ENCODE results near the gene SBNO2.
A peak's percentile ranks its signal among the peaks of the same experiment; 100 is the strongest.

SBNO2 gene

GRCh38 chr19:1084024-1084868, 89.8 kb downstream of the SBNO2 start:
- H3K4me1 ChIP-seq (ENCODE audit: control insufficient read depth, insufficient read depth, low read length): peaks cover 18% of the 10 kb centered on the region
- H3K9ac ChIP-seq (ENCODE audit: low read length): no peak overlapping the region
- H3K9me3 ChIP-seq (ENCODE audit: control insufficient read depth, low read length): no peaks in the 10 kb centered on the region
- H3K36me3 ChIP-seq (ENCODE audit: control insufficient read depth, insufficient read depth, low read length): peaks cover 4% of the 10 kb centered on the region
- no peak overlapping the region for H3K4me3 ChIP-seq (ENCODE audit: low read length)
- H3K27me3 ChIP-seq (ENCODE audit: control insufficient read depth, insufficient read depth, low read length): no peaks in the 10 kb centered on the region

GRCh38 chr19:1082928-1083816, 90.9 kb downstream of the SBNO2 start:
- Histone ChIP-seq H3K9ac (ENCODE audit: low read length) (no peak overlapping the region), H3K27me3 (ENCODE audit: control insufficient read depth, insufficient read depth, low read length) (no peaks in the 10 kb centered on the region), H3K4me3 (ENCODE audit: low read length) (peak overlapping the region; percentile 8), H3K4me1 (ENCODE audit: control insufficient read depth, insufficient read depth, low read length) (peaks cover 18% of the 10 kb centered on the region), H3K36me3 (ENCODE audit: control insufficient read depth, insufficient read depth, low read length) (no peaks in the 10 kb centered on the region), H3K9me3 (ENCODE audit: control insufficient read depth, low read length) (no peaks in the 10 kb centered on the region)

- H3K4me1 ChIP-seq (ENCODE audit: control insufficient read depth, insufficient read depth, low read length): peaks cover 18% of the 10 kb centered on the region
- no peak overlapping the region for H3K9ac ChIP-seq (ENCODE audit: low read length)
- H3K27me3 ChIP-seq (ENCODE audit: control insufficient read depth, insufficient read depth, low read length): no peaks in the 10 kb centered on the region
- H3K36me3 ChIP-seq (ENCODE audit: control insufficient read depth, insufficient read depth, low read length): no peaks in the 10 kb centered on the region
- H3K4me3 ChIP-seq (ENCODE audit: low read length): peak overlapping the region; percentile 8
- H3K9me3 ChIP-seq (ENCODE audit: control insufficient read depth, low read length): no peaks in the 10 kb centered on the region
These were observed 91.7 kb downstream of the SBNO2 start for GRCh38 chr19:1082165-1082927.

- Histone ChIP-seq H3K36me3 (ENCODE audit: control insufficient read depth, insufficient read depth, low read length) (no peaks in the 10 kb centered on the region), H3K4me3 (ENCODE audit: low read length) (no peak overlapping the region), H3K9ac (ENCODE audit: low read length) (no peak overlapping the region)
These were observed 92.5 kb downstream of the SBNO2 start for GRCh38 chr19:1081301-1082164.

GRCh38 chr19:1080360-1081161, 93.5 kb downstream of the SBNO2 start:
- Histone ChIP-seq H3K4me1 (ENCODE audit: control insufficient read depth, insufficient read depth, low read length) (peaks cover 33% of the 10 kb centered on the region), H3K36me3 (ENCODE audit: control insufficient read depth, insufficient read depth, low read length) (no peaks in the 10 kb centered on the region)

More at GRCh38 chr19:1081301-1082164, 92.5 kb downstream of the SBNO2 start:
- H3K27me3 ChIP-seq (ENCODE audit: control insufficient read depth, insufficient read depth, low read length): no peaks in the 10 kb centered on the region
- H3K9me3 ChIP-seq (ENCODE audit: control insufficient read depth, low read length): no peaks in the 10 kb centered on the region
- peaks cover 23% of the 10 kb centered on the region for H3K4me1 ChIP-seq (ENCODE audit: control insufficient read depth, insufficient read depth, low read length)

DNA sequence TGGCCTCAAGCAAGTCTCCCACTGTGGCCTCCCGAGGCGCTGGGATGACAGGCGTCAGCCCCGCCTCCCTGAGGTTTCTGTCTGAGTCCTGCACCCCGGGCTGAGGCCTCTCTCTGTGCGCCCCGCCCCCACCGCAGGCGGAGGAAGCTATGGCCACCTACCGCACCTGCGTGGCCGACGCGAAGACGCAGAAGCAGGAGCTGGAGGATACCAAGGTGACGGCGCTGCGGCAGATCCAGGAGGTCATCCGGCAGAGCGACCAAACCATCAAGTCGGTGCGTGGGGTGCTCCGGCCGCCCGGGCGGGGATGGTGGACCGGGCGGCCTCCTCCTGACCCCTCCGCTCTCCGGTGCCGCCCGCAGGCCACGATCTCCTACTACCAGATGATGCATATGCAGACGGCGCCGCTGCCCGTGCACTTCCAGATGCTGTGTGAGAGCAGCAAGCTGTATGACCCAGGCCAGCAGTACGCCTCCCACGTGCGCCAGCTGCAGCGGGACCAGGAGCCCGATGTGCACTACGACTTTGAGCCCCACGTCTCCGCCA, 94.4 kb downstream of the SBNO2 start:
- peaks cover 40% of the 10 kb centered on the region for H3K4me1 ChIP-seq (ENCODE audit: control insufficient read depth, insufficient read depth, low read length)
- no peaks in the 10 kb centered on the region for H3K36me3 ChIP-seq (ENCODE audit: control insufficient read depth, insufficient read depth, low read length)

More at GRCh38 chr19:1080360-1081161, 93.5 kb downstream of the SBNO2 start:
- Histone ChIP-seq H3K9me3 (ENCODE audit: control insufficient read depth, low read length) (no peaks in the 10 kb centered on the region), H3K4me3 (ENCODE audit: low read length) (no peak overlapping the region), H3K9ac (ENCODE audit: low read length) (no peak overlapping the region), H3K27me3 (ENCODE audit: control insufficient read depth, insufficient read depth, low read length) (no peaks in the 10 kb centered on the region)

GRCh38 chr19:1076951-1077350, 97.1 kb downstream of the SBNO2 start:
- H3K4me1 ChIP-seq (ENCODE audit: control insufficient read depth, insufficient read depth, low read length): peaks cover 35% of the 10 kb centered on the region
- no peaks in the 10 kb centered on the region for H3K36me3 ChIP-seq (ENCODE audit: control insufficient read depth, insufficient read depth, low read length)
- H3K4me3 ChIP-seq (ENCODE audit: low read length): no peak overlapping the region
- H3K9ac ChIP-seq (ENCODE audit: low read length): peak overlapping the region; percentile 8
- H3K9me3 ChIP-seq (ENCODE audit: control insufficient read depth, low read length): no peaks in the 10 kb centered on the region
- peaks cover 7% of the 10 kb centered on the region for H3K27me3 ChIP-seq (ENCODE audit: control insufficient read depth, insufficient read depth, low read length)

More for the DNA sequence above, 94.4 kb downstream of the SBNO2 start:
- Histone ChIP-seq H3K4me3 (ENCODE audit: low read length) (no peak overlapping the region), H3K27me3 (ENCODE audit: control insufficient read depth, insufficient read depth, low read length) (no peaks in the 10 kb centered on the region), H3K9ac (ENCODE audit: low read length) (no peak overlapping the region), H3K9me3 (ENCODE audit: control insufficient read depth, low read length) (no peaks in the 10 kb centered on the region)

DNA sequence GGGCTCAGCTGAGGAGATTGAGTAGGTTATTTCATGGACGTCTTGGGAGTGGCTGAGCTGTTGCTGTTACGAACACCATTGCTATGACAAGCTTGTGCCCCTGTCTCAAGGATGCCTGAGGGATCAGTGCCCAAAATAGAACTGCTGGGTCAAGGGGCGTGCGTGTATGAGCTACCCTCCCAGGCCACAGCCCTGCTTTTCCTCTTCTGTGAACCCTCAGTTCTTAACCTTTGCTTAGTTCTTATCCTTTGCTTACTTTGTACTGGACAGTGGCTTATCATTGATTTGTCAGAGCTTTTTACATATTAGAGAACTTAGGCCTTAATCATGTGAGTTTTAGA, 98.1 kb downstream of the SBNO2 start:
- no peak overlapping the region for H3K4me3 ChIP-seq (ENCODE audit: low read length)
- peaks cover 28% of the 10 kb centered on the region for H3K4me1 ChIP-seq (ENCODE audit: control insufficient read depth, insufficient read depth, low read length)
- H3K9ac ChIP-seq (ENCODE audit: low read length): no peak overlapping the region
- no peaks in the 10 kb centered on the region for H3K9me3 ChIP-seq (ENCODE audit: control insufficient read depth, low read length)
- H3K27me3 ChIP-seq (ENCODE audit: control insufficient read depth, insufficient read depth, low read length): peaks cover 15% of the 10 kb centered on the region
- H3K36me3 ChIP-seq (ENCODE audit: control insufficient read depth, insufficient read depth, low read length): no peaks in the 10 kb centered on the region

- Histone ChIP-seq H3K4me1 (ENCODE audit: control insufficient read depth, insufficient read depth, low read length) (peaks cover 32% of the 10 kb centered on the region), H3K27me3 (ENCODE audit: control insufficient read depth, insufficient read depth, low read length) (peaks cover 25% of the 10 kb centered on the region), H3K9me3 (ENCODE audit: control insufficient read depth, low read length) (no peaks in the 10 kb centered on the region), H3K4me3 (ENCODE audit: low read length) (no peak overlapping the region), H3K36me3 (ENCODE audit: control insufficient read depth, insufficient read depth, low read length) (no peaks in the 10 kb centered on the region), H3K9ac (ENCODE audit: low read length) (no peak overlapping the region)
These were observed 99.4 kb downstream of the SBNO2 start for GRCh38 chr19:1074544-1075283.

- Histone ChIP-seq H3K4me1 (ENCODE audit: control insufficient read depth, insufficient read depth, low read length) (peaks cover 38% of the 10 kb centered on the region), H3K9ac (ENCODE audit: low read length) (no peak overlapping the region), H3K4me3 (ENCODE audit: low read length) (no peak overlapping the region), H3K27me3 (ENCODE audit: control insufficient read depth, insufficient read depth, low read length) (peaks cover 32% of the 10 kb centered on the region), H3K36me3 (ENCODE audit: control insufficient read depth, insufficient read depth, low read length) (no peaks in the 10 kb centered on the region), H3K9me3 (ENCODE audit: control insufficient read depth, low read length) (no peaks in the 10 kb centered on the region)
These were observed 100.0 kb downstream of the SBNO2 start for GRCh38 chr19:1073956-1074517.

All from mucosa of stomach (tissue), 1 donor.